Liver (tissue), 3 donors: ENCODE data around the gene PRKAR1B.

Source experiments
- CTCF ChIP-seq: fragments of 150-350 bp; IDR thresholded peaks from 2 replicates; pipeline ENCODE4 v1.5.1; 2017; ENCODE audit warnings: improper control_type of control experiment, low read depth, low read length; ENCODE audit not compliant: missing input control
- GABPA ChIP-seq, 2 donors: IDR thresholded peaks in 1 of 2; conservative IDR thresholded peaks in 1 of 2; 2 replicates each; pipeline ENCODE4 v1.6.1; 2016; ENCODE audit warnings: antibody characterized with exemption in 2 of 2, mild to moderate bottlenecking in 1 of 2, moderate library complexity in 1 of 2
- RXRA ChIP-seq, 2 donors: IDR thresholded peaks; 2 replicates each; pipeline ENCODE4 v1.6.1; 2017 to 2018; ENCODE audit warnings: antibody characterized with exemption in 2 of 2, mild to moderate bottlenecking in 1 of 2
- SP1 ChIP-seq: IDR thresholded peaks from 2 replicates; pipeline ENCODE4 v1.6.1; 2018; ENCODE audit warnings: antibody characterized with exemption, mild to moderate bottlenecking
- TAF1 ChIP-seq: conservative IDR thresholded peaks from 2 replicates; pipeline ENCODE4 v1.6.1; 2016; ENCODE audit warnings: antibody characterized with exemption, mild to moderate bottlenecking
- YY1 ChIP-seq: IDR thresholded peaks from 2 replicates; pipeline ENCODE4 v1.6.1; 2016; ENCODE audit warnings: antibody characterized with exemption, mild to moderate bottlenecking
- TF ChIP-seq, protein P1 (sequence below): IDR thresholded peaks from 2 replicates; pipeline ENCODE4 v1.6.1; 2016; ENCODE audit warnings: antibody characterized with exemption
- donor health status: healthy.
- donor health status: healthy.

DNA sequence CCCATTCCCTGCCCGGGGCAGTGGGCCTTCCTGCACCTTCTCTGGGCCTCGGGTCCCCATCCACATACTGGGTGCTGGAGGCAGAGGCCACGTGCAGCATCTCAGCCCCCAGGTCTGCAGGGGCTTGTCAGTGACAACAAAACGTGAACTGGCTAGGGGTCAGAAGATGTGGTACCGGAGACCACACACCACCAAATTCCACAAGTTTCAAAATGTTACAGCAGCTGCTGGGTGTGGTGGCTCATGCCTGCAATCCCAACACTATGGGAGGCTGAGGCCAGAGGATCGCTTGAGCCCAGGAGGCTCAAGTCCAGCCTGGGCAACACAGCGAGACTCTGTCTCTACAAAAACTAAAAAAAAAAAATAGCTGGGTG, 62.7 kb downstream of the PRKAR1B start:
- TF ChIP-seq SP1 (no peak), CTCF (no peak), GABPA (IDR thresholded peaks at IDR 0.05 in 1 of 2, conservative IDR thresholded peaks at IDR 0.05 in 1 of 2) (no peak), YY1 (no peak), RXRA (IDR thresholded peaks at IDR 0.05) (no peak), TAF1 (no peak)
- TF ChIP-seq, protein P1, sequence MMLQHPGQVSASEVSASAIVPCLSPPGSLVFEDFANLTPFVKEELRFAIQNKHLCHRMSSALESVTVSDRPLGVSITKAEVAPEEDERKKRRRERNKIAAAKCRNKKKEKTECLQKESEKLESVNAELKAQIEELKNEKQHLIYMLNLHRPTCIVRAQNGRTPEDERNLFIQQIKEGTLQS = no peak
